Breast epithelium (tissue), 4 donors: ENCODE data around the gene DSTYK. TPM values are rescaled to one million over a fixed set of nuclear protein-coding genes. Genes with fewer than 3 reads are reported as not detected.
"Not testable (repeated sequence)": the region's sequence is repeated elsewhere in the genome, so short reads cannot be mapped to it uniquely, and the experiment has no call there.

Experiments
- DNase-seq, 2 donors: peaks; one replicate each; pipeline ENCODE4 v3.0.0-alpha.2; 2019; ENCODE audit warnings: low spot score in 2 of 2
- H3K27ac ChIP-seq, 2 donors: fragments of 200-600 bp; sonication (generic) in 1 of 2; one replicate each; pipeline ENCODE4 v1.5.1; 2016 to 2019; ENCODE audit warnings: mild to moderate bottlenecking in 1 of 2
- H3K27me3 ChIP-seq, 2 donors: fragments of 200-600 bp; sonication (generic) in 1 of 2; one replicate each; pipeline versions ENCODE4 v1.5.1 to v1.6.0; 2017 to 2019; ENCODE audit warnings: control low read depth in 1 of 2, mild to moderate bottlenecking in 1 of 2
- H3K36me3 ChIP-seq: fragments of 200-600 bp; one replicate; pipeline ENCODE4 v1.5.1; 2019
- H3K4me1 ChIP-seq, 2 donors: fragments of 200-600 bp; sonication (generic); one replicate each; pipeline ENCODE4 v1.5.1; 2016 to 2019; ENCODE audit warnings: control low read depth in 1 of 2
- H3K4me3 ChIP-seq, 3 donors: fragments of 200-600 bp; sonication (generic); 1 replicate in 2 of 3; 2 replicates in 1 of 3; pipeline ENCODE4 v1.5.1; 2016 to 2019; ENCODE audit warnings: mild to moderate bottlenecking in 3 of 3, moderate library complexity in 2 of 3
- H3K9me3 ChIP-seq, 2 donors: fragments of 200-600 bp; sonication (generic) in 1 of 2; one replicate each; pipeline ENCODE4 v1.5.1; 2016 to 2019; ENCODE audit warnings: control low read depth in 1 of 2
- CTCF ChIP-seq, 3 donors: fragments of 450-650 bp; IDR thresholded peaks; one replicate each; pipeline ENCODE4 v1.5.1; 2016 to 2017; ENCODE audit warnings: antibody characterized with exemption in 3 of 3, mild to moderate bottlenecking in 3 of 3, moderate library complexity in 3 of 3
- POLR2A ChIP-seq: fragments of 450-650 bp; IDR thresholded peaks from one replicate; pipeline ENCODE4 v1.6.1; 2016; ENCODE audit warnings: antibody characterized with exemption, mild to moderate bottlenecking, moderate library complexity
- POLR2AphosphoS5 ChIP-seq, 3 donors: sonication (generic); formaldehyde crosslinking; IDR thresholded peaks; one replicate each; pipeline ENCODE4 v1.6.1; 2017; ENCODE audit warnings: antibody characterized with exemption in 3 of 3
- intact Hi-C: fragments of 100-400 bp; cut with DNase I; formaldehyde crosslinking; loops from one replicate; pipeline ENCODE4 v1.15.1; 2023; ENCODE audit warnings: low total_unique reads
- total RNA-seq, 3 donors: library from RNA; depleted of rRNA; stranded (reverse); fragments of >200 nt; gene quantifications; one replicate each; pipeline ENCODE4 v1.1.0, GENCODE V29; 2016

The DSTYK gene
- total RNA-seq, 3 donors from 2014 or later = 10.2 to 19.3 (median 12.5) TPM

- intact Hi-C loops = no loop called here
- TF ChIP-seq POLR2A (no peak), CTCF (IDR thresholded peaks at IDR 0.05) (no peak), POLR2AphosphoS5 (IDR thresholded peaks at IDR 0.05) (no peak)
- H3K4me1 ChIP-seq = no peaks in the 10 kb centered on the region
- peaks cover under 1 to 3% of the 10 kb centered on the region in 2 donors for H3K9me3 ChIP-seq
- H3K4me3 ChIP-seq = no peak overlapping the region
- H3K27me3 ChIP-seq = no peaks in the 10 kb centered on the region
- no peak for DNase-seq
- no peak overlapping the region for H3K27ac ChIP-seq
- H3K36me3 ChIP-seq = no peaks in the 10 kb centered on the region
Measured at GRCh38 chr1:205161076-205161475, 50.4 kb downstream of the DSTYK start.

- Histone ChIP-seq H3K9me3 (peaks cover 6 to 7% of the 10 kb centered on the region in 2 donors), H3K27me3 (no peaks in the 10 kb centered on the region), H3K36me3 (no peaks in the 10 kb centered on the region), H3K27ac (no peak overlapping the region), H3K4me3 (no peak overlapping the region), H3K4me1 (no peaks in the 10 kb centered on the region)
- intact Hi-C loops = no loop called here
- DNase-seq = no peak
- no peak for TF ChIP-seq POLR2A
- TF ChIP-seq POLR2AphosphoS5 (IDR thresholded peaks at IDR 0.05) = no peak
- TF ChIP-seq CTCF (IDR thresholded peaks at IDR 0.05) = no peak
Measured at GRCh38 chr1:205158048-205158616, 53.4 kb downstream of the DSTYK start.

GRCh38 chr1:205155665-205156377 lies 55.7 kb downstream of the DSTYK start:
- H3K4me3 ChIP-seq, H3K36me3 ChIP-seq, intact Hi-C loops, H3K27ac ChIP-seq, H3K9me3 ChIP-seq, H3K27me3 ChIP-seq, DNase-seq, H3K4me1 ChIP-seq: not testable (repeated sequence)

GRCh38 chr1:205152505-205152904 lies 59.0 kb downstream of the DSTYK start:
- no peaks in the 10 kb centered on the region for H3K36me3 ChIP-seq
- H3K4me1 ChIP-seq = no peaks in the 10 kb centered on the region
- no peak overlapping the region for H3K27ac ChIP-seq
- H3K9me3 ChIP-seq = peaks cover 6 to 7% of the 10 kb centered on the region in 2 donors
- intact Hi-C loops = no loop called here
- TF ChIP-seq POLR2AphosphoS5 (IDR thresholded peaks at IDR 0.05) (no peak), CTCF (IDR thresholded peaks at IDR 0.05) (no peak), POLR2A (no peak)
- H3K4me3 ChIP-seq = no peak overlapping the region
- DNase-seq = no peak
- no peaks in the 10 kb centered on the region for H3K27me3 ChIP-seq

- Histone ChIP-seq H3K4me1 (no peaks in the 10 kb centered on the region), H3K27ac (no peak overlapping the region), H3K4me3 (no peak overlapping the region), H3K27me3 (no peaks in the 10 kb centered on the region), H3K9me3 (peaks cover 2% of the 10 kb centered on the region in 2 donors), H3K36me3 (no peaks in the 10 kb centered on the region)
- TF ChIP-seq POLR2AphosphoS5 (IDR thresholded peaks at IDR 0.05) = no peak
- TF ChIP-seq POLR2A = no peak
- TF ChIP-seq CTCF (IDR thresholded peaks at IDR 0.05) = no peak
- intact Hi-C loops = no loop called here
- DNase-seq = no peak
Measured at GRCh38 chr1:205150651-205151428, 60.7 kb downstream of the DSTYK start.
